SH-SY5Y (cell line): ENCODE data around the gene CACNA1F.

ENCODE experiments used
- GATA2 ChIP-seq: IDR thresholded peaks from 2 replicates; pipeline ENCODE4 v1.6.1; 2011; ENCODE audit warnings: mild to moderate bottlenecking, low read depth, low read length
- GATA3 ChIP-seq: IDR thresholded peaks from 2 replicates; pipeline ENCODE4 v1.6.1; 2011; ENCODE audit warnings: low read depth, mild to moderate bottlenecking, low read length, moderate library complexity

CACNA1F gene

GRCh38 chrX:49155900-49156837, 77.0 kb downstream of the CACNA1F start:
- TF ChIP-seq GATA3: no peak
- TF ChIP-seq GATA2: no peak

GRCh38 chrX:49155243-49155899, 77.8 kb downstream of the CACNA1F start:
- 0 out of 2 replicates have a peak, but pooled peaks have one; percentile 20 for TF ChIP-seq GATA2
- no peak for TF ChIP-seq GATA3
